Activated CD4-positive, alpha-beta T cell treated with anti-CD3 and anti-CD28 coated beads for 36 hours (primary cell): Measurements from ENCODE around the gene BACE2. TPM values are rescaled to one million over a fixed set of nuclear protein-coding genes. Genes with fewer than 3 reads are reported as not detected.

Source experiments
- ATAC-seq: fragments of 200-7000 bp; cut with Tn5 transposase; one replicate; pipeline ENCODE4 v1.10.0; 2021; ENCODE audit warnings: mild to moderate bottlenecking, moderate library complexity
- CTCF ChIA-PET: fragments of 350-600 bp; sonication (Branson Sonifier 250); formaldehyde crosslinking; loops from one replicate; lab custom pipeline; 2021; ENCODE audit warnings: antibody characterized with exemption; lab: Charles Lee
- POLR2A ChIA-PET: fragments of 350-600 bp; sonication (Branson Sonifier 250); formaldehyde crosslinking; loops from one replicate; lab custom pipeline; 2021; ENCODE audit warnings: antibody characterized with exemption, inconsistent platforms; lab: Charles Lee
- DNase-seq: peaks from one replicate; pipeline ENCODE4 v3.0.0-alpha.2; 2020
- H3K27ac Mint-ChIP-seq: one replicate; pipeline ENCODE4 v1.8.0; 2021; ENCODE audit warnings: mixed read lengths
- H3K27me3 Mint-ChIP-seq: one replicate; pipeline ENCODE4 v1.8.0; 2021; ENCODE audit warnings: mixed read lengths
- H3K36me3 Mint-ChIP-seq: one replicate; pipeline ENCODE4 v1.8.0; 2021; ENCODE audit warnings: low read depth, mixed read lengths
- H3K4me1 Mint-ChIP-seq: one replicate; pipeline ENCODE4 v1.8.0; 2021; ENCODE audit warnings: mixed read lengths
- H3K4me3 Mint-ChIP-seq: one replicate; pipeline ENCODE4 v1.8.0; 2021; ENCODE audit warnings: mild to moderate bottlenecking, moderate library complexity, mixed read lengths
- H3K9me3 Mint-ChIP-seq: one replicate; pipeline ENCODE4 v1.8.0; 2021; ENCODE audit warnings: low read depth, mixed read lengths
- intact Hi-C, 2 experiments: fragments of 100-400 bp; cut with DNase I in 1 of 2; cut with micrococcal nuclease in 1 of 2; formaldehyde crosslinking; loops; one replicate each; pipeline versions ENCODE4 v1.14.2 to v1.15.1; 2022 to 2024; cut with DNase I, micrococcal nuclease
- total RNA-seq, 2 experiments: library from RNA; stranded (reverse); gene quantifications; one replicate each; pipeline ENCODE4 v1.2.3, GENCODE V29; 2021

Gene BACE2
- total RNA-seq, 2 experiments from 2014 or later, result 0.25 to 0.50 TPM

GRCh38 chr21:41149199-41149598 is 18.8 kb upstream of the BACE2 start:
- Mint-ChIP-seq H3K9me3 (peaks cover 3% of the 10 kb centered on the region), H3K4me1 (no peaks in the 10 kb centered on the region), H3K36me3 (no peaks in the 10 kb centered on the region), H3K4me3 (no peak overlapping the region), H3K27me3 (peaks cover 10% of the 10 kb centered on the region), H3K27ac (no peak overlapping the region)
- ChIA-PET CTCF (no interaction called here), POLR2A (no interaction called here)
- ATAC-seq (no peak), DNase-seq (no peak)
- intact Hi-C loops, result no loop called here

GRCh38 chr21:41152147-41152546 is 15.8 kb upstream of the BACE2 start:
- Mint-ChIP-seq H3K27ac (no peak overlapping the region), H3K36me3 (no peaks in the 10 kb centered on the region), H3K27me3 (peaks cover 16% of the 10 kb centered on the region), H3K9me3 (peaks cover 3% of the 10 kb centered on the region), H3K4me3 (no peak overlapping the region), H3K4me1 (no peaks in the 10 kb centered on the region)
- POLR2A ChIA-PET, result no interaction called here
- intact Hi-C loops, result no loop called here
- DNase-seq, result no peak
- no peak for ATAC-seq
- CTCF ChIA-PET, result no interaction called here

- ChIA-PET POLR2A (no interaction called here), CTCF (no interaction called here)
- H3K27ac Mint-ChIP-seq, result no peak overlapping the region
- no peaks in the 10 kb centered on the region for H3K4me1 Mint-ChIP-seq
- H3K36me3 Mint-ChIP-seq, result no peaks in the 10 kb centered on the region
- H3K27me3 Mint-ChIP-seq, result peaks cover 16% of the 10 kb centered on the region
- ATAC-seq, result no peak
- no peak for DNase-seq
- H3K9me3 Mint-ChIP-seq, result peaks cover 5% of the 10 kb centered on the region
- H3K4me3 Mint-ChIP-seq, result no peak overlapping the region
- intact Hi-C loops, result no loop called here
Observed at GRCh38 chr21:41153443-41153842, 14.5 kb upstream of the BACE2 start.

- ATAC-seq (no peak), DNase-seq (no peak)
- POLR2A ChIA-PET, result no interaction called here
- Mint-ChIP-seq H3K4me3 (no peak overlapping the region), H3K9me3 (peaks cover 5% of the 10 kb centered on the region), H3K36me3 (no peaks in the 10 kb centered on the region), H3K27ac (no peak overlapping the region), H3K27me3 (peaks cover 18% of the 10 kb centered on the region), H3K4me1 (no peaks in the 10 kb centered on the region)
- CTCF ChIA-PET, result interaction anchor here (0.7 kb wide), 1 partner anchor 16 kb away, joined by 3 read pairs; no protein-coding TSS in a partner anchor
- intact Hi-C loops, result no loop called here
Observed at GRCh38 chr21:41156142-41156541, 11.8 kb upstream of the BACE2 start.

- Mint-ChIP-seq H3K27me3 (peaks cover 18% of the 10 kb centered on the region), H3K4me1 (no peaks in the 10 kb centered on the region), H3K36me3 (no peaks in the 10 kb centered on the region), H3K9me3 (peaks cover 3% of the 10 kb centered on the region), H3K4me3 (no peak overlapping the region), H3K27ac (no peak overlapping the region)
- ChIA-PET POLR2A (no interaction called here), CTCF (no interaction called here)
- no peak for ATAC-seq
- no peak for DNase-seq
- intact Hi-C loops, result no loop called here
Observed at GRCh38 chr21:41158026-41158425, 9.9 kb upstream of the BACE2 start.

- no peak for DNase-seq
- CTCF ChIA-PET, result no interaction called here
- H3K27ac Mint-ChIP-seq, result no peak overlapping the region
- intact Hi-C loops, result no loop called here
- H3K27me3 Mint-ChIP-seq, result peaks cover 9% of the 10 kb centered on the region
- H3K9me3 Mint-ChIP-seq, result peaks cover 3% of the 10 kb centered on the region
- no peak for ATAC-seq
- H3K4me1 Mint-ChIP-seq, result no peaks in the 10 kb centered on the region
- H3K4me3 Mint-ChIP-seq, result no peak overlapping the region
- H3K36me3 Mint-ChIP-seq, result no peaks in the 10 kb centered on the region
- POLR2A ChIA-PET, result no interaction called here
Observed at GRCh38 chr21:41160036-41160435, 7.9 kb upstream of the BACE2 start.

- DNase-seq (no peak), ATAC-seq (no peak)
- intact Hi-C loops, result no loop called here
- Mint-ChIP-seq H3K36me3 (no peaks in the 10 kb centered on the region), H3K27ac (no peak overlapping the region), H3K9me3 (peaks cover 3% of the 10 kb centered on the region), H3K4me3 (no peak overlapping the region), H3K4me1 (no peaks in the 10 kb centered on the region), H3K27me3 (peaks cover 16% of the 10 kb centered on the region)
- CTCF ChIA-PET, result no interaction called here
- POLR2A ChIA-PET, result no interaction called here
Observed at GRCh38 chr21:41161428-41161827, 6.5 kb upstream of the BACE2 start.

GRCh38 chr21:41162096-41162495 is 5.9 kb upstream of the BACE2 start:
- H3K36me3 Mint-ChIP-seq, result no peaks in the 10 kb centered on the region
- H3K4me1 Mint-ChIP-seq, result no peaks in the 10 kb centered on the region
- H3K4me3 Mint-ChIP-seq, result no peak overlapping the region
- ChIA-PET POLR2A (no interaction called here), CTCF (no interaction called here)
- no peak for DNase-seq
- H3K27ac Mint-ChIP-seq, result no peak overlapping the region
- intact Hi-C loops, result no loop called here
- H3K9me3 Mint-ChIP-seq, result peaks cover 3% of the 10 kb centered on the region
- no peak for ATAC-seq
- H3K27me3 Mint-ChIP-seq, result peaks cover 20% of the 10 kb centered on the region

- CTCF ChIA-PET, result interaction anchor here (1.0 kb wide), 1 partner anchor 121 kb away, joined by 4 read pairs; no protein-coding TSS in a partner anchor
- H3K27me3 Mint-ChIP-seq, result peaks cover 20% of the 10 kb centered on the region
- H3K36me3 Mint-ChIP-seq, result no peaks in the 10 kb centered on the region
- intact Hi-C loops, result no loop called here
- H3K4me1 Mint-ChIP-seq, result no peaks in the 10 kb centered on the region
- POLR2A ChIA-PET, result no interaction called here
- peaks cover 3% of the 10 kb centered on the region for H3K9me3 Mint-ChIP-seq
- ATAC-seq (no peak), DNase-seq (no peak)
- no peak overlapping the region for H3K4me3 Mint-ChIP-seq
- H3K27ac Mint-ChIP-seq, result no peak overlapping the region
Observed at GRCh38 chr21:41163091-41163490, 4.9 kb upstream of the BACE2 start.

- ChIA-PET CTCF (no interaction called here), POLR2A (no interaction called here)
- H3K27ac Mint-ChIP-seq, result no peak overlapping the region
- peaks cover 22% of the 10 kb centered on the region for H3K27me3 Mint-ChIP-seq
- H3K36me3 Mint-ChIP-seq, result no peaks in the 10 kb centered on the region
- DNase-seq (no peak), ATAC-seq (no peak)
- H3K9me3 Mint-ChIP-seq, result no peaks in the 10 kb centered on the region
- intact Hi-C loops, result no loop called here
- no peak overlapping the region for H3K4me3 Mint-ChIP-seq
- H3K4me1 Mint-ChIP-seq, result peaks cover 1% of the 10 kb centered on the region
Observed at GRCh38 chr21:41164052-41164451, 3.9 kb upstream of the BACE2 start.

- Mint-ChIP-seq H3K4me3 (no peak overlapping the region), H3K9me3 (no peaks in the 10 kb centered on the region), H3K4me1 (peaks cover 5% of the 10 kb centered on the region), H3K27ac (no peak overlapping the region), H3K36me3 (no peaks in the 10 kb centered on the region), H3K27me3 (peaks cover 25% of the 10 kb centered on the region)
- POLR2A ChIA-PET, result no interaction called here
- DNase-seq (no peak), ATAC-seq (no peak)
- CTCF ChIA-PET, result interaction anchor here (1.0 kb wide), 1 partner anchor 36 kb away, joined by 3 read pairs; no protein-coding TSS in a partner anchor
- intact Hi-C loops, result no loop called here
Observed at GRCh38 chr21:41164981-41165655, 2.8 kb upstream of the BACE2 start.

GRCh38 chr21:41166884-41167283 is 1.1 kb upstream of the BACE2 start:
- no peak for DNase-seq
- Mint-ChIP-seq H3K4me3 (peak overlapping the region; percentile 18), H3K9me3 (no peaks in the 10 kb centered on the region), H3K4me1 (peaks cover 5% of the 10 kb centered on the region), H3K27ac (no peak overlapping the region), H3K27me3 (peaks cover 29% of the 10 kb centered on the region), H3K36me3 (no peaks in the 10 kb centered on the region)
- intact Hi-C loops, result no loop called here
- ATAC-seq, result no peak
- ChIA-PET CTCF (interaction anchor here (0.8 to 1.1 kb wide), 2 partner anchors 44 to 360 kb away, joined by 3 read pairs; no protein-coding TSS in a partner anchor), POLR2A (no interaction called here)
